Measurements from ENCODE around the gene ALK. TPM values are rescaled to one million over a fixed set of nuclear protein-coding genes. Genes with fewer than 3 reads are reported as not detected.

ALK gene
- polyA plus RNA-seq, 1 of the 3 experiments (the other 2 are of a cell fraction) = 0.30 TPM

GRCh38 chr2:29242621-29243375, 678.6 kb downstream of the ALK start:
- Histone ChIP-seq H4K20me1 (ENCODE audit: insufficient read depth) (peaks cover 3% of the 10 kb centered on the region; the same call in 1 of the 2 replicates), H3F3A (replicated peaks; ENCODE audit: insufficient read depth) (no peaks in the 10 kb centered on the region), H2AFZ (ENCODE audit: low read depth) (no peak overlapping the region), H3K4me1 (ENCODE audit: control insufficient read depth in 1 of 2, insufficient read depth in 2 of 2, low read depth in 1 of 2, low read length in 1 of 2) (peaks cover 0 to 5% of the 10 kb centered on the region in 2 experiments; a peak in 1 of 4 replicates), H3K27ac (ENCODE audit: low read depth in 2 of 2, low read length in 1 of 2) (no peak overlapping the region; a peak in 1 of 4 replicates), H3K9ac (no peak overlapping the region), H3K79me2 (ENCODE audit: insufficient read depth) (no peaks in the 10 kb centered on the region), H3K9me3 (no peaks in the 10 kb centered on the region), H3K9me2 (no peaks in the 10 kb centered on the region), H3K4me3 (ENCODE audit: low read depth in 2 of 2, low read length in 1 of 2) (no peak overlapping the region), H3K4me2 (no peak overlapping the region), H3K36me3 (replicated peaks in 1 of 2; ENCODE audit: control insufficient read depth in 1 of 2, insufficient read depth in 2 of 2, low read length in 1 of 2) (no peaks in the 10 kb centered on the region), H3K27me3 (ENCODE audit: insufficient read depth) (peaks cover 19% of the 10 kb centered on the region)
- CTCF ChIA-PET = interaction anchor here (0.6 to 1.1 kb wide), 3 partner anchors 20 to 285 kb away, joined by 3 read pairs; no protein-coding TSS in a partner anchor
- POLR2A ChIA-PET = no interaction called here
- WGBS (ENCODE audit: low lambda C conversion rate) = 39% methylated on average over 9 of the region's 9 CpGs
- DNase-seq = no peak
- TF ChIP-seq ELF1 (IDR thresholded peaks at IDR 0.05) (no peak), CTCF (IDR thresholded peaks at IDR 0.05) (no peak), REST (IDR thresholded peaks at IDR 0.05; ENCODE audit: low read depth, low read length) (no peak), PBX3 (IDR thresholded peaks at IDR 0.05) (no peak)

- CTCF ChIA-PET = interaction anchor here (0.6 to 1.3 kb wide), 4 partner anchors 9 to 66 kb away, joined by 3 to 5 read pairs (median 3); no protein-coding TSS in a partner anchor
- DNase-seq = no peak
- H3K4me3 ChIP-seq (ENCODE audit: low read depth in 2 of 2, low read length in 1 of 2) = no peak overlapping the region
- H3K4me2 ChIP-seq = no peak overlapping the region
- H3F3A ChIP-seq (replicated peaks; ENCODE audit: insufficient read depth) = no peaks in the 10 kb centered on the region
- H3K9me3 ChIP-seq = no peaks in the 10 kb centered on the region
- peaks cover 3% of the 10 kb centered on the region; the same call in 1 of the 2 replicates for H4K20me1 ChIP-seq (ENCODE audit: insufficient read depth)
- no peaks in the 10 kb centered on the region for H3K9me2 ChIP-seq
- peaks cover 0 to 5% of the 10 kb centered on the region in 2 experiments; a peak in 1 of 4 replicates for H3K4me1 ChIP-seq (ENCODE audit: control insufficient read depth in 1 of 2, insufficient read depth in 2 of 2, low read depth in 1 of 2, low read length in 1 of 2)
- H3K9ac ChIP-seq = no peak overlapping the region
- no peaks in the 10 kb centered on the region for H3K36me3 ChIP-seq (replicated peaks in 1 of 2; ENCODE audit: control insufficient read depth in 1 of 2, insufficient read depth in 2 of 2, low read length in 1 of 2)
- peaks cover 19% of the 10 kb centered on the region for H3K27me3 ChIP-seq (ENCODE audit: insufficient read depth)
- H2AFZ ChIP-seq (ENCODE audit: low read depth) = no peak overlapping the region
- POLR2A ChIA-PET = interaction anchor here (0.6 kb wide), 1 partner anchor 22 kb away, joined by 3 read pairs; no protein-coding TSS in a partner anchor
- WGBS (ENCODE audit: low lambda C conversion rate) = 76% methylated on average over 6 of the region's 6 CpGs
- no peak overlapping the region for H3K27ac ChIP-seq (ENCODE audit: low read depth in 2 of 2, low read length in 1 of 2)
- no peaks in the 10 kb centered on the region for H3K79me2 ChIP-seq (ENCODE audit: insufficient read depth)
- TF ChIP-seq CTCF (IDR thresholded peaks at IDR 0.05) (no peak), JUND (IDR thresholded peaks at IDR 0.05) (no peak), POLR2AphosphoS5 (IDR thresholded peaks at IDR 0.05; ENCODE audit: low read depth, low read length) (no peak), USF2 (IDR thresholded peaks at IDR 0.05; ENCODE audit: borderline replicate concordance, low read depth, low read length) (no peak), RCOR1 (IDR thresholded peaks at IDR 0.05; ENCODE audit: low read length) (no peak), USF1 (IDR thresholded peaks at IDR 0.05; ENCODE audit: borderline replicate concordance, low read depth) (no peak), ZBTB33 (IDR thresholded peaks at IDR 0.05; ENCODE audit: borderline replicate concordance, low read depth) (no peak)
Measured at GRCh38 chr2:29241955-29242565, 679.3 kb downstream of the ALK start.
